Femur (tissue), 1 donor: ENCODE data around the gene HID1.
"Not testable (repeated sequence)": the region's sequence is repeated elsewhere in the genome, so short reads cannot be mapped to it uniquely, and the experiment has no call there.

Experiments
- DNase-seq: peaks from one replicate; pipeline ENCODE4 v3.0.0-alpha.2; 2017

Gene HID1

DNA sequence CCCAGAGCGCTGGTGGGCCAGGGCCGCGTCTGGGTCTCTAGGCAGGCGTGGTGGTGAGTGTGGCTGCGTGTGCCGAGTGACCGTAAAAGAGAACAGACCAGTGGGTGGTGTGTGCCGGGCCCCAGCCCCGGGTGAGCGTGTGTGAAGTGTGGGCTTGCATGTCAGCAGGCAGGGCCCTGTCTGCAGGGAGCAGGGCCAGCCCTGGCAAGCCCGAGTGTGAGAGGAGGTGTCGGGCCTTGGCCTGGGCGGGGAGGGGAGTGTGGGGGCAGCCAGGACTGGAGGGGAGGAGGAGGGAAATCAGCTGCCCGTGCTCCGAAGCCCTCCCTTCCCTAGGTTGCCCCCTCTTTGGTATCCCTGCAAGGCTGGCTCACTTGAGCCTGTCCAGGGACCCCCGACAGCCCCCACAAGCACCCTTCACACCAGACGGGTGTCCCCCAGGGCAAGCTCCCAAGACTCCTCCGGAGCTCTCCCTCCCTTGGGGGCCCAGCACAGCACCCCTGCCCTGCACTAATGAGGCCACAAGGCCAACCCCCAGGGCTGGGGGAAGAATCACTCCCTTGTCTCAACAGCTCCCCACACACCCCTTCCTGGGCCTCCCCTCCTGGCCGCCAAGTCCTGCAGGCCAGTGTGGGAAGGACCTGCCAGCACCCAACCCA is 51.4 kb downstream of the HID1 start:
- DNase-seq, result no peak

DNA sequence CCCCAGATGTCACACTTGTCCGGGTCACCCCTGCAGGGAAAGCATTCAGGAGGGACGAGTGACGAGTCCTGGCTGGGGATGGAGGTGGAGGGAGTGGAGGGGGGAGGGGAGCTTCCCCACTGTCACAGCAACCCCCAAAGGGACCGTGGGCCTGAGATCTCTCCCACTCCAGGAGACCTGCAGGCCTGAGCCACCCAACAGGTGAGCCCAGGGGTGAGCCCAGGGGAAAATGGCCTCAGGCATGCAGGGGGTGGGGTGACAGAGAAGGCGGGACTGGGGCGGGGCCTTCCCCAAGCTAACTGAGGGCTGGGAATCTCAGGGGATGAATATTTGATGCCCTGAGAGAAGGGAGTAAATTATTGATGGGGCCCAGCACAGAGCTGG is 51.9 kb downstream of the HID1 start:
- no peak for DNase-seq

DNA sequence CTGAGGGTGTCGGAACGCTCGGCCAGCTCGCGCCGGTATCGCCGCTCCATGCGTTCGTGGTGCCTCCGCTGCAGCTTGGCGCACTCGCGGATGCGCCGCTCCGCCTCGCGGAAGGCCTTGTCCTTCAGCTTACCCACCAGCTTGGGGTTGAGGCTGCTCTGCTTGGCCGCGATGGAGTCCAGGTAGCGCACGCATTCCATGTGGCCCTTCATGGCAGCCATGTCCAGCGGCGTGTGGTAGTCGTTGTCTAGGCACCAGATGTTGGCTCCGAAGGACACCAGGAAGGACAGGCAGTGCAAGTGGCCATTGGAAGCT is 52.3 kb downstream of the HID1 start:
- DNase-seq, result no peak

DNA sequence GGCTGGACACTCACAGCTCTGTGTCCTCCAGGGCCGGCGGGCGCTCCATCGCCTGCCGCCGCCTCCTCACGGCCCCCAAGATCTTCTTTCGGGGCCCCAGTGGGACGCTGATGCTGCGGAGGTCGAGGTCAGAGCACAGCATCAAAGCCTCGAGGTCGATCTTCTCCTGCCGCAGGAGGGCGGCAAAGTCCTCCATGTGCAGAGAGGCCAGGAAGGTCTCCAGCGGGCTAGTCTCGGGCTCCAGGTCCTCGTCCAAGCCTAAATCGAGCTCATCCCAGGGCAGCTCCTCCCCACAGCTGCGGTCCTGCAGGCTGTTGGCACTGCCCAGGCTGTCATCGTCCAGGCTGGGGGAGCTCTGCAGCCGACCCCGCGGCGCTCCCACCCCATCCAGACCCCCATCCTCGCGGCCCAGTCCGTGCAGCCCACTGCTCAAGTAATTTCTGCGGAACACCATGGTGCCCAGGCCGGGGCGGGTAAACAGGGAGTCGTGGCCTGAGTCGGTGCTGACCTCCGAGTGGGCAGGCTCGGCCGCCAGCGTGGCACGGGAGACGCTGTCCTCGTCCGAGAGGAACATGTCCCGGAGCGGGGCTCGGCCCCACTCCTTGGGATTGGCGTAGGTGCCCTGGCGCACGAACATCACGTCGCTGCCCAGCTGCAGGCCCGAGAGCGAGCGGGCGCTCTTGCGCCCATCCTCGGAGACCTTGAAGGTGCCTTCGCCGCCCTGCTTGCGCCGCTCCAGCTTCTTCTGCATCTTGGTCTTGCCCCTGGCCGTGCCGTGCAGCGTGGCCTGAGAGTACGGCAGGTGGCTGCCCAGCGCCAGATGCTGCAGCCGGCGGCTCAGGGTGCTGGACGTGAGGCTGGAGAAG is 52.9 kb downstream of the HID1 start:
- no peak for DNase-seq

DNA sequence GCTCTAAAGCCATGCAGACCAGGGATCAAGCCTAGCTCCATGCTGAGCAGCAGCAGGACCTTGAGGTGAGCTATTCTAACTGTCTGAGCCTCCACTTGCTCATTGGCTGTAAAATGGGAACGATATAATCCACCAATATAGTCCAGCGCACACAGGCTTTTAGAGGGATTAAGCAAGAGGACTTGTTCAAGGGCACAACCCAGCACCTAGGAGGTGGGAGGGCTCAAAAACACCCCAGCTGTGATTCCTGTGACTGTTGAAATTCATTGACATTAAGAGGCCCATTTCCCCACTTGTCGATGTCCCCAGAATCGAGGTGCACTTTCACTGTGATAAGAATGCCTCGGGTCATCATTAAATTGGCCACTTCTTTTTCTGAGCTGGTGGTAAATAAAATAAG is 53.7 kb downstream of the HID1 start:
- no peak for DNase-seq

DNA sequence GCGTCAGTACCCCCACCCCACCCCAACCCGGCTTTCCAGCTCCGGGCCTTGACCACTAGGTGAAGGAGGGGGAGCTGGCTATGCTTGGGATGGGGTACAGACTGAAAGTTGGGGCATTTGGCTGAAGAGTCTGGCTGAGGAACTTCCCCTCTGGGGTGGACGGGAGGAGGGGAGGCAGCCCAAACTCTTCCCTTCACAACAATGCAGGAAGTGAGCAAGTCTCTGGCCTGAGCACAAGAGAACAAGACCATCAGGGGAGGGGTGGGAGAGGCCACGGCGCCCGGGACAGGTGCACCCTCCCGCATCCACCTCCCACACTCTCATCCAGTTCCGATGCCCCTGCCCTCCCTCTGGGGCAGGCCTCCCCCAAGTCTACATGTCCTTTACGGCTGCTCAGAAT is 55.1 kb downstream of the HID1 start:
- DNase-seq, result no peak

DNA sequence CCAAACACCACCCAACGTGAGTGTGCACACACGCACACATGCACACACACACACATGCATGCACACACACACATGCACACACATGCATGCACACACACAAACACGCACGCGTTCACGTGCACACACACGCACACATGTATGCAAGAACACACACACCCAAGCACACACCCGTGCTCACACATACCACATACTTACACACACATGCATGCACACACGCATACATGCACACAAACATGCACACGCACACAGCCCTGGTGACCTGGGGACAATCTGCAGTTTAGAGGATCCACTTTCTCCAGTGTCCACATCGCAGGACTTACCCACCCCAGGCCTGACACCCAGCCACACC is 55.7 kb downstream of the HID1 start:
- DNase-seq, result no peak

DNA sequence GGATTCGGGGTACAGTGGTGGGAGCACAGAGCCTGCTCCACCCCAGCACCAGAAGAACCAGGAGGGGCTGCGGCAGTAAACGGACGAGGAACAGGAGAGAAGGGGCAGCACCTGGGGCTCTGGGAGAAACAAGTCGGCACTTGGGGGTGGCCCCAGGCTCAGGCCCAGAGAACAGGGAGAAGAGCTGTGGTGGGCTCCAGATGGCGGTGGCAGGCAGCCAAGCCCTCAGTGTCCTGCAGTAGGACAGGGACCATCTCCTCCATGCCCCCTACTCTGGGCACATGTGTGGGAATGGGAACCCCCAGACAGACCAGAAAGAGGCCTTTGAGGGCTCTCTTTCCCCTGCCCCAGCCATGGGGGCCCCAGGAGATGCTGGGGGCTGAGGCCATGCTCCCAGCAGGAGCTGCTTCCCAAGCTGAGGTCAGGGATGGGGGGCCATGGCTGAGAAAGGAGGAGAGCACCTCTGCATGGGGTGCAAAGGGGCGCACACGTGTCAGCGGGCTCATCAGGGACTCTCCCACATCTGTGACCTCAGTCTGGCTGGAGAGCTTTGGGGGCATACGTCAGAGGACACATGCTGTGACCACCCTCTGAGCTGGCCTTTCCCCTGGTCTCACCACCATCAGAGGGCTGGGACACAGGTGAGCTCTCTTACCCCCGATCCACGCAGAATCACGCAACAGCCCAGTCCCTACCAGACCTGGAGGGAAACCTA is 56.3 kb downstream of the HID1 start:
- DNase-seq, result no peak

DNA sequence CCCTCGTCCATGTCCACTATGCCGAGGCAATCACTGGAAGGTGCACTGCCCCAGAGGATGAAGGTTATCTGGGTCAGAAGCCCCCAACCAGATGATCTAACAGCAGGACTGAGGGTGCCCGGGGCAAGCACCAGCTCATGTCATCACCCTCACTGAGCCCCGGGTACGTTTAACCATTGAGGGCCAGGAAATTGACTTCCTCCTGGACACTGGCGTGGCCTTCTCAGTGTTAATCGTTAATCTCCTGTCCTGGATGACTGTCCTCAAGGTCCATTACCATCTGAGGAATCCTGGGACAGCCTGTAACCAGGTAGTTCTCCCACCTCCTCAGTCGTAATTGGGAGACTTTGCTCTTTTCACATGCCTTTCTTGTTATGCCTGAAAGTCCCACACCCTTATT is 61.1 kb downstream of the HID1 start:
- DNase-seq, result not testable (repeated sequence)

DNA sequence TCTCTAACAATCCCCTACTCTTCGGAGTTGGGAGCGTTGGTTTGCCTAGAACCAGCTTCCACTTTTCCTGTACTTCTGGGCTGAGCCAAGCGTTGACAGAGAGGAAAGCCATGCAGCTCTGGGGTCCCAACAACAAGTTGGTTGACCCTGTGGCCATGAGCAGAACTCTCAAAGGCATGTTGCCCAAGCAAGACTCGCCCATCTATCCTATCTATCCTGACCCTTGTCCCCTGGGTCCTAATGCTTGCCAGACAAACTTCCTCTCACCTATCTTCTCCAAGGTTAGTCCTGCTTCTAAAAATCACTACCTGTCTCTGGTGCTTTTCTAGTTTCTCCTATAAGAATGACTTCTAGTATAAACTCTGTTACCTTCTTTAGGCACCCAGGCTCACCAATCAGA is 63.5 kb downstream of the HID1 start:
- not testable (repeated sequence) for DNase-seq

DNA sequence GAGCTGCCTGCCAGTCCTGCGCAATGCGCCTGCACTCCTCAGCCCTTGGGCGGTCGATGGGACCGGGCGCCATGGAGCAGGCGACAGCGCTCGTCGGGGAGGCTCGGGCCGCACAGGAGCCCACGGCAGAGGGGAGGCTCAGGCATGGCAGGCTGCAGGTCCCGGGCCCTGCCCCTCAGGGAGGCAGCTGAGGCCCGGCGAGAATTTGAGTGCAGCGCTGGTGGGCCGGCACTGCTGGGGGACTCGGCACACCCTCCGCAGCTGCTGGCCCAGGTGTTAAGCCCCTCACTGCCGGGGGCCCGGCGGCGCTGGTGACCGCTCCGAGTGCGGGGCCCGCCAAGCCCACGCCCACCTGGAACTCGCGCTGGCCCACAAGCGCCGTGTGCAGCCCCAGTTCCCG is 65.5 kb downstream of the HID1 start:
- no peak for DNase-seq

DNA sequence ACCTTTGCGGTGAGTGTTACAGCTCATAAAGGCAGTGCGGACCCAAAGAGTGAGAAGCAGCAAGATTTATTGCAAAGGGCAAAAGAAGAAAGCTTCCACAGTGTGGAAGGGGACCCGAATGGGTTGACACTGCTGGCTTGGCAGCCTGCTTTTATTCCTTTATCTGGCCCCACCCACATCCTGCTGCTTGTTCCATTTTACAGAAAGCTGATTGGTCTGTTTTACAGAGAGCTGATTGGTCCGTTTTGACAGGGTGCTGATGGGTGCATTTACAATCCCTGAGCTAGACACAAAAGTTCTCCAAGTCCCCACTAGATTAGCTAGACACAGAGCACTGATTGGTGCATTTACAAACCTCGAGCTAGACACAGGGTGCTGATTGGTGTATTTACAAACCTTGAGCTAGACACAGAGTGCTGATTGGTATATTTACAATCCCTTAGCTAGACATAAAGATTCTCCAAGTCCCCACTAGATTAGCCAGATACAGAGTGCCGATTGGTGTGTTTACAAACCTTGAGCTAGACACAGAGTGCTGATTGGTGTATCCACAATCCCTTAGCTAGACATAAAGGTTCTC is 66.3 kb downstream of the HID1 start:
- not testable (repeated sequence) for DNase-seq

DNA sequence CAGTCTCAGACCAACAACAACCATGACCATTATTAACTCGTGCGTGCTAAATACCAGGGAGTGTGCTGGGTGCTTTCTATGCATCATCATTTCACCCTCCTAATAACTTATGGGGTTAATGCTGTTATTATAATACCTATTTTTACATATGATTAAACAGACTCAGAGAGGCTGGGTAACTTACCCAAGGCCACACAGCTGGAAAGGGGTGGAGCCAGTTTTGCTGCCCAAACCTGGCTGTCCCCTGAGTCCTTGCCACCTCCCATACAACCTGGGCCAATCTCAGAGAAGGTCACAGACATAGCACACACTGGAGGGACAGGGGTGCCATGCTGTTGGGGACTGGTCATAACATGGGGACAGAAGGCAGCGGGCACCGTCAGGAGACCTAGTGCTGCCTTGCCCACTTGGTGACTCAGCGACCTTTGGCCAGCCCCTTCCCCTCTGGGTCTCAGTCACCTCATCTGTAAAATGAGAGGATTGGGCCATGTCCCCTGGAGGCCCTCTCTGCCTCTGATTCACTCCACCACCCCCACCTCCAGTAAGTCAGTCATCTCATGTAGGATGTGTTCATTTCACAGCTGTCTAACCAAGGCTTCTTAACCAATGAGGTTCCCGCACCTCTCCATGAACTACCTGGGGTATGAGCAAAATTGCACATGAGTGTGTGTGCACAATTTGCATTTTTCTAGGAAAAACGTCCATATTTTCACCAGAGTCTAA is 67.7 kb downstream of the HID1 start:
- DNase-seq, result no peak

DNA sequence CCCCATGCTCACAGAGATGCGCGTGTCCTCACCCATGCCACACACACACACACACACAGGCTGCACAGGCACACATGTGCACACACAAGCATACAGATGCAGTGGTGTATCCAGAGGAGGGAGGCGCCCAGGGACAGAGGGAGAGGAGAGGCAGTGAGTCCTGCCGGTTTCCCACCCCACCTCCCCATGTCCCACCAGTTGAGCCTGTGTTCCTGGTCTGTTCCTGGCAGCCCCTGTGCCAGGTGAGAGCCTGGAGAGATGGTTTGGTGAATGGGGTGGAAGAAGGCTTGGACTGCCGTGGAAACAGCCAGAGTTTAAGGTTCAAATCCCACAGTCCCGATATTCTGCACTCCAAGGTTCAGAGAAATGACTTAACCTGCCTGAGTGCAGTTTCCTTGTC is 68.9 kb downstream of the HID1 start:
- DNase-seq, result no peak

DNA sequence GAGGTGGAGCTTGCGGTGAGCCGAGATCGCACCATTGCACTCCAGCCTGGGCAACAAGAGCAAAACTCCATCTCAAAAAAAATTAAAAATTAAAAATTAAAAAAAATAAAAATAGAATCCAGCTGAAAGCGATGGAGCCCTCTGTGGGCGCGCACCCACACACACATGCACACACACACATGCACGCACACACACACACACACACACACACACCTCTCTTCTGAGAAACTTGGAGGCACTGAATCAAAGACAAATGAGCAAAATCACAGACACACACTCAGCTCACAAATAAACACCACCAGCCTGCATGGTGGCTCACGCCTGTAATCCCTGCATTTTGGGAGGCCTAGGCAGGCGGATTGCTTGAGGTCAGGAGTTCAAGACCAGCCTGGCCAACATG is 69.5 kb downstream of the HID1 start:
- no peak for DNase-seq

DNA sequence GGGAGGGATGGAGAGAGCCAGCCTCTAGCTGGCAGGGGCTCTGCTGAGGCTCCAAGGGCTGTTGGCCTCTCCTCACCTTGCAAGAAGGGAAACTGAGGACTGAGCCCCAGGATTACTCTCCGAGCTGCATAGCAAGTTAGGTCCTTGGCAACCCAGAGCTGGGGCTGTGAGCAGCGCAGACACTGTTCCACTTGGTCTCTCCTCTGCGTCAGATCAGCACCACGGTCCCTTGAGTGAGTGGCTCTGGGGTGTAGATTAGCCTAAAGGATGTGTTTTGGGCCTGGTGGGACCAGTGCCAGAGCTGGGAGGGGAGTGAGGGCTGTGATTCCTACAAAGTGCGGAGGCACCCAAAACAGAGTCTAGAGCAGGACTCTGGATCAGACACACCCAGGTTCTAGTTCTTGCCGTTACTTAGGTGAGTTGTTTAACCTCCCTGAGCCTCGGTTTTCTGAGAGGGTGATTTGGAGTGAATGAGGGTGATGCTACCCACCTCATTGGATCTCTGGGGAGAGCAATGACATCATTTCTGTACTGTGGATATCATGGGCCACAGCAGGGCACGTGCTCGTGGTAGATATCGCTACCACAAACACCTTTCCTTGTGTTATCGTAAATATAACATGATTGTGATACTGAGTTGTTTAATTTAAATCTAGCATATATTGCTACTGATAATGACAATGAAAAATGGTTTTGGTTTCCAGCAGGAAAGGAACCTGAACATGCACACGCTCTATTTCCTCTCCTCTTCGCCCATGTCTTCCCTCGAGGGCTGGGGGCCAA is 71.0 kb downstream of the HID1 start:
- DNase-seq, result no peak
